ENCODE data around the gene PCLO. TPM values are rescaled to one million over a fixed set of nuclear protein-coding genes. Genes with fewer than 3 reads are reported as not detected.

The PCLO gene
- total and polyA plus RNA-seq, 4 donors = 0.04 to 1.1 (median 0.48) TPM

GRCh38 chr7:83178066-83178465 lies 15.4 kb upstream of the PCLO start:
- TF ChIP-seq ZBTB33 (IDR thresholded peaks at IDR 0.05) (no peak), FOXA1 (IDR thresholded peaks at IDR 0.05) (no peak), TAF1 (conservative IDR thresholded peaks at IDR 0.05) (no peak), GABPA (IDR thresholded peaks at IDR 0.05 in 1 of 2, conservative IDR thresholded peaks at IDR 0.05 in 1 of 2) (no peak), FOXA2 (IDR thresholded peaks at IDR 0.05) (no peak)
- Histone ChIP-seq H3K4me1 (ENCODE audit: control insufficient read depth in 4 of 4, insufficient read depth in 4 of 4, low read length in 3 of 4) (no peaks in the 10 kb centered on the region), H3K9me3 (ENCODE audit: control insufficient read depth in 4 of 4, low read length in 3 of 4) (peaks cover 0 to 10% (median 0%) of the 10 kb centered on the region in 4 donors), H3K27ac (ENCODE audit: low read depth in 1 of 2, low read length in 2 of 2) (no peak overlapping the region), H3K36me3 (ENCODE audit: control insufficient read depth in 4 of 4, insufficient read depth in 3 of 4, low read depth in 1 of 4, low read length in 3 of 4) (no peaks in the 10 kb centered on the region), H3K4me3 (ENCODE audit: low read depth in 1 of 3, low read length in 3 of 3) (no peak overlapping the region), H3K27me3 (ENCODE audit: control insufficient read depth in 4 of 4, insufficient read depth in 4 of 4, low read length in 3 of 4) (no peaks in the 10 kb centered on the region), H3K9ac (ENCODE audit: low read depth in 1 of 2, low read length in 2 of 2) (no peak overlapping the region)
- DNase-seq (ENCODE audit: low spot score) = no peak
- WGBS = 72% methylated on average over 4 of the region's 4 CpGs

- Histone ChIP-seq H3K9me3 (ENCODE audit: control insufficient read depth in 4 of 4, low read length in 3 of 4) (peaks cover 0 to 4% (median 0%) of the 10 kb centered on the region in 4 donors), H3K4me1 (ENCODE audit: control insufficient read depth in 4 of 4, insufficient read depth in 4 of 4, low read length in 3 of 4) (no peaks in the 10 kb centered on the region), H3K27me3 (ENCODE audit: control insufficient read depth in 4 of 4, insufficient read depth in 4 of 4, low read length in 3 of 4) (no peaks in the 10 kb centered on the region), H3K9ac (ENCODE audit: low read depth in 1 of 2, low read length in 2 of 2) (no peak overlapping the region), H3K27ac (ENCODE audit: low read depth in 1 of 2, low read length in 2 of 2) (no peak overlapping the region), H3K4me3 (ENCODE audit: low read depth in 1 of 3, low read length in 3 of 3) (no peak overlapping the region), H3K36me3 (ENCODE audit: control insufficient read depth in 4 of 4, insufficient read depth in 3 of 4, low read depth in 1 of 4, low read length in 3 of 4) (no peaks in the 10 kb centered on the region)
- TF ChIP-seq ATF3 (IDR thresholded peaks at IDR 0.05) = no peak
- TF ChIP-seq RXRA (IDR thresholded peaks at IDR 0.05) = no peak
- no peak for TF ChIP-seq CTCF (IDR thresholded peaks at IDR 0.05; ENCODE audit: low read depth, low read length, missing input control)
- TF ChIP-seq HNF4A (conservative IDR thresholded peaks at IDR 0.05) = no peak
- TF ChIP-seq GABPA (IDR thresholded peaks at IDR 0.05 in 1 of 2, conservative IDR thresholded peaks at IDR 0.05 in 1 of 2) = no peak
- no peak for TF ChIP-seq SP1 (IDR thresholded peaks at IDR 0.05)
- no peak for TF ChIP-seq EGR1 (IDR thresholded peaks at IDR 0.05; ENCODE audit: low read depth in 2 of 2)
- no peak for TF ChIP-seq REST (IDR thresholded peaks at IDR 0.05)
- no peak for TF ChIP-seq TAF1 (conservative IDR thresholded peaks at IDR 0.05)
- TF ChIP-seq RAD21 (IDR thresholded peaks at IDR 0.05) = no peak
- no peak for DNase-seq (ENCODE audit: low spot score)
Observed at GRCh38 chr7:83173664-83174063, 11.0 kb upstream of the PCLO start.

Measured in liver (tissue), 9 donors.